PC-3 (cell line): ENCODE measurements around the gene XRCC6. TPM values are rescaled to one million over a fixed set of nuclear protein-coding genes. Genes with fewer than 3 reads are reported as not detected.

Source experiments
- ATAC-seq: fragments of 200-7000 bp; cut with Tn5 transposase; 2 replicates; pipeline ENCODE4 v1.9.1; 2020; ENCODE audit warnings: mild to moderate bottlenecking, moderate library complexity
- BruUV-seq: library from RNA; stranded (reverse); fragments of 400-500 nt; replicated peaks from 2 replicates; lab custom pipeline; 2021; lab: Mats Ljungman, UMichigan
- CTCF ChIA-PET: fragments of 300-600 bp; sonication (Branson Sonifier 250); formaldehyde crosslinking; loops from one replicate; lab custom pipeline; 2022; ENCODE audit warnings: antibody characterized with exemption; lab: Charles Lee
- POLR2A ChIA-PET: fragments of 300-600 bp; sonication (Branson Sonifier 250); formaldehyde crosslinking; loops from one replicate; lab custom pipeline; 2022; ENCODE audit warnings: antibody characterized with exemption; ENCODE audit not compliant: unreplicated experiment; lab: Charles Lee
- DNase-seq: peaks from one replicate; pipeline ENCODE4 v3.0.0-alpha.2; 2015
- H2AFZ ChIP-seq: fragments of 300-600 bp; sonication (generic); 2 replicates; pipeline ENCODE4 v1.6.0; 2016; ENCODE audit warnings: antibody characterized with exemption, low read length
- H3F3A ChIP-seq: fragments of 300-600 bp; sonication (generic); one replicate; pipeline ENCODE4 v1.6.0; 2017; ENCODE audit warnings: antibody characterized with exemption, low read length, control low read depth, mild to moderate bottlenecking; ENCODE audit not compliant: unreplicated experiment
- H3K27ac ChIP-seq: fragments of 300-600 bp; sonication (generic); 2 replicates; pipeline ENCODE4 v1.5.1; 2016; ENCODE audit warnings: mild to moderate bottlenecking, low read length
- H3K27me3 ChIP-seq: fragments of 300-600 bp; sonication (generic); 2 replicates; pipeline ENCODE4 v1.6.1; 2016; ENCODE audit warnings: low read length, mixed read lengths
- H3K36me3 ChIP-seq: fragments of 300-600 bp; sonication (generic); 2 replicates; pipeline ENCODE4 v1.6.1; 2016; ENCODE audit warnings: low read depth, mixed run types, low read length, mixed read lengths
- H3K4me1 ChIP-seq: fragments of 300-600 bp; sonication (generic); 2 replicates; pipeline ENCODE4 v1.5.1; 2016; ENCODE audit warnings: low read length; ENCODE audit not compliant: insufficient read depth
- H3K4me2 ChIP-seq: fragments of 300-600 bp; sonication (generic); 2 replicates; pipeline ENCODE4 v1.6.0; 2016; ENCODE audit warnings: low read length
- H3K4me3 ChIP-seq: fragments of 300-600 bp; sonication (generic); 2 replicates; pipeline ENCODE4 v1.5.1; 2016; ENCODE audit warnings: mild to moderate bottlenecking, low read length, mixed read lengths
- H3K79me2 ChIP-seq: fragments of 300-600 bp; sonication (generic); 2 replicates; pipeline ENCODE4 v1.6.1; 2017; ENCODE audit warnings: low read length, mixed read lengths
- H3K9ac ChIP-seq: fragments of 300-600 bp; sonication (generic); 2 replicates; pipeline ENCODE4 v1.6.0; 2016; ENCODE audit warnings: mild to moderate bottlenecking, low read length
- H3K9me2 ChIP-seq: fragments of 300-600 bp; sonication (generic); replicated peaks from 2 replicates; pipeline ENCODE4 v1.6.1; 2016; ENCODE audit warnings: mixed run types, low read length, mixed read lengths
- H3K9me3 ChIP-seq: fragments of 300-600 bp; sonication (generic); 2 replicates; pipeline ENCODE4 v1.6.1; 2016; ENCODE audit warnings: low read length, mixed read lengths
- H4K20me1 ChIP-seq: fragments of 300-600 bp; sonication (generic); 2 replicates; pipeline ENCODE4 v1.6.1; 2016; ENCODE audit warnings: low read length, mixed read lengths
- CTCF ChIP-seq: fragments of 300-600 bp; sonication (generic); conservative IDR thresholded peaks from 2 replicates; pipeline ENCODE4 v1.5.1; 2017; ENCODE audit warnings: antibody characterized with exemption, low read depth, mild to moderate bottlenecking, low read length
- EZH2 ChIP-seq: fragments of 300-600 bp; sonication (generic); IDR thresholded peaks from one replicate; pipeline ENCODE4 v1.6.1; 2017; ENCODE audit warnings: antibody characterized with exemption, mild to moderate bottlenecking, low read length; ENCODE audit not compliant: unreplicated experiment
- EZH2phosphoT487 ChIP-seq: fragments of 300-600 bp; sonication (generic); IDR thresholded peaks from 2 replicates; pipeline ENCODE4 v1.6.1; 2018; ENCODE audit warnings: mild to moderate bottlenecking, antibody characterized with exemption, low read length, borderline replicate concordance
- intact Hi-C: fragments of 100-400 bp; cut with micrococcal nuclease; formaldehyde crosslinking; loops from 2 replicates; pipeline ENCODE4 v1.9.0; 2023
- total RNA-seq: library from RNA; depleted of rRNA; stranded (reverse); fragments of >200 nt; gene quantifications from 2 replicates; pipeline ENCODE4 v1.2.3, GENCODE V29; 2014

XRCC6 gene
- total RNA-seq, 1 experiment from 2014 or later, result 432 TPM

- intact Hi-C loops, result no loop called here
- H3K9me3 ChIP-seq, result no peaks in the 10 kb centered on the region
- no peak overlapping the region for H3K9ac ChIP-seq
- H3K79me2 ChIP-seq, result peaks cover 8% of the 10 kb centered on the region
- no TSS peak for BruUV-seq
- no peaks in the 10 kb centered on the region for H3F3A ChIP-seq
- no peaks in the 10 kb centered on the region for H3K27me3 ChIP-seq
- TF ChIP-seq EZH2 (no peak), CTCF (no peak), EZH2phosphoT487 (no peak)
- no peak overlapping the region for H3K27ac ChIP-seq
- H3K4me2 ChIP-seq, result no peak overlapping the region
- no peaks in the 10 kb centered on the region for H4K20me1 ChIP-seq
- no peak overlapping the region for H2AFZ ChIP-seq
- ChIA-PET CTCF (no interaction called here), POLR2A (no interaction called here)
- H3K4me1 ChIP-seq, result no peaks in the 10 kb centered on the region
- DNase-seq, result no peak
- H3K4me3 ChIP-seq, result no peak overlapping the region
- H3K36me3 ChIP-seq, result peaks cover 4% of the 10 kb centered on the region; the same call in 1 of the 2 replicates
- no peak for ATAC-seq
- H3K9me2 ChIP-seq, result no peaks in the 10 kb centered on the region
Measured at GRCh38 chr22:41608386-41608785, 12.7 kb upstream of the XRCC6 start.

- H3F3A ChIP-seq, result no peaks in the 10 kb centered on the region
- H3K9ac ChIP-seq, result no peak overlapping the region
- no peaks in the 10 kb centered on the region for H3K9me2 ChIP-seq
- DNase-seq, result no peak
- peaks cover 33% of the 10 kb centered on the region for H3K79me2 ChIP-seq
- intact Hi-C loops, result no loop called here
- no peaks in the 10 kb centered on the region for H4K20me1 ChIP-seq
- no peaks in the 10 kb centered on the region for H3K36me3 ChIP-seq
- ATAC-seq, result no peak
- no peak overlapping the region for H3K4me2 ChIP-seq
- H3K27me3 ChIP-seq, result no peaks in the 10 kb centered on the region
- H3K27ac ChIP-seq, result no peak overlapping the region
- no peaks in the 10 kb centered on the region for H3K9me3 ChIP-seq
- CTCF ChIA-PET, result no interaction called here
- no TSS peak for BruUV-seq
- 0 out of 2 replicates have a peak, but pooled peaks cover 4% of the 10 kb centered on the region for H3K4me1 ChIP-seq
- POLR2A ChIA-PET, result no interaction called here
- no peak overlapping the region for H2AFZ ChIP-seq
- TF ChIP-seq EZH2 (no peak), EZH2phosphoT487 (no peak), CTCF (no peak)
- no peak overlapping the region for H3K4me3 ChIP-seq
Measured at GRCh38 chr22:41612603-41613306, 8.3 kb upstream of the XRCC6 start.

DNA sequence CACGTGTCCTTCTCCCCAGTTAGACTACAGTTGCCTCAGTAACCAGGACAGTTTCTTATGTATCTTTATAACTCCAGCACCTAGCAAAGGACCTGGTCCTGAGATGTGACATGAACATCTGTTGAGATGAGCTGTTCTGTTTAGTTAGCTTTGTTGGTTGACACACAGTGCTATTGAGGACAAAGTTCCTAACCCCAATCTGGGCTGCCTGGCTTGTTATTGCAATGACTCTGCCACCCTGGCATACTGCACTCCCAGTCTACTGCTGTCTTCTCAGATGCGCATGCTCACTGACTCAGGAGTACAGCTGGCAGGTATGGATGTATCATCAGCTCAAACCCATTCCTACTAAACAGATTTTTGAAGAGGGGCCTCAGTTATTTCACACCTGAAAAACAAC is 7.6 kb upstream of the XRCC6 start:
- Histone ChIP-seq H3K27ac (no peak overlapping the region), H3K9me3 (no peaks in the 10 kb centered on the region), H3K4me3 (no peak overlapping the region), H3K9me2 (no peaks in the 10 kb centered on the region), H3K79me2 (peaks cover 38% of the 10 kb centered on the region), H3K4me1 (0 out of 2 replicates have a peak, but pooled peaks cover 6% of the 10 kb centered on the region), H4K20me1 (no peaks in the 10 kb centered on the region), H3K36me3 (no peaks in the 10 kb centered on the region), H3K27me3 (no peaks in the 10 kb centered on the region), H3F3A (no peaks in the 10 kb centered on the region), H2AFZ (no peak overlapping the region), H3K4me2 (no peak overlapping the region), H3K9ac (no peak overlapping the region)
- ChIA-PET POLR2A (no interaction called here), CTCF (no interaction called here)
- ATAC-seq (no peak), DNase-seq (no peak)
- no TSS peak for BruUV-seq
- TF ChIP-seq EZH2phosphoT487 (no peak), EZH2 (no peak), CTCF (no peak)
- intact Hi-C loops, result no loop called here
